H1 (cell line): ENCODE measurements around the gene MMP24. TPM values are rescaled to one million over a fixed set of nuclear protein-coding genes. Genes with fewer than 3 reads are reported as not detected.

Experiments
- NANOG ChIP-seq: IDR thresholded peaks from 2 replicates; pipeline ENCODE4 v1.6.1; 2011; ENCODE audit warnings: low read length, low read depth, mild to moderate bottlenecking, inconsistent platforms; ENCODE audit not compliant: insufficient read depth, poor library complexity, severe bottlenecking
- polyA plus RNA-seq, 7 experiments: library from polyadenylated mRNA; depleted of rRNA in 3 of 7; stranded (reverse) in 5 of 7; unstranded in 2 of 7; fragments of >200 nt in 5 of 7; fragments of 200-250 nt in 2 of 7; gene quantifications; 1 replicate in 5 of 7; 2 replicates in 1 of 7; 4 replicates in 1 of 7; pipeline versions ENCODE4 v1.2.1 to v1.2.3, GENCODE V29; 2011 to 2013; ENCODE audit warnings: missing spikeins in 2 of 7, mixed read lengths in 2 of 7
- total RNA-seq: library from RNA; stranded (reverse); fragmentation: NEBNext Ultra II Directional; extraction: Animal tissue kit (Norgen Biotek cat#: 25700); gene quantifications from 2 replicates; pipeline ENCODE4 v1.2.1, GENCODE V29; 2021

MMP24 gene
- total and polyA plus RNA-seq, 2 of the 8 experiments (the other 6 are each of a cell fraction or from before 2014, with no cell fraction given) = 18.8 to 21.4 TPM

DNA sequence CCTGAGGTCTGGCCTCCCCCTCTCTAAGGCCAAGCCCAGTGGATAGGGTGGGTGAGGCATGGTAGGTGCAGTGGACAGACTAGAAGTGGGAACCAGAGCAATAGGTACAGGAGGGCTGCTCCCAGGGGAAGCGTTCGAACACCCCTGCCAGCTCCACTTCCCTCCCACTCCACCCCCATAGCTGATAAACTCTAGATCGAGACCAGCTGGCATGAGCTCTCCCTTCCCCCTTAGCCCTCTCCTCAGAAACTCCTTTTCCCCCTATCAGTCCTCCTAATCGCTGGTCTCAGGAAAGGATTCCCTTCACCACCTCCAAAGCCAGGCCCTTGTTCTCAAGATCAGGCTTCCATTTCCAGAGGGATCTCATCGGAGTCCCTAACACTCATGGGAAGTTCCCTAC is 71.8 kb downstream of the MMP24 start (continued):
- TF ChIP-seq NANOG = no peak
